Measurements from ENCODE around the gene NCR1.

DNA sequence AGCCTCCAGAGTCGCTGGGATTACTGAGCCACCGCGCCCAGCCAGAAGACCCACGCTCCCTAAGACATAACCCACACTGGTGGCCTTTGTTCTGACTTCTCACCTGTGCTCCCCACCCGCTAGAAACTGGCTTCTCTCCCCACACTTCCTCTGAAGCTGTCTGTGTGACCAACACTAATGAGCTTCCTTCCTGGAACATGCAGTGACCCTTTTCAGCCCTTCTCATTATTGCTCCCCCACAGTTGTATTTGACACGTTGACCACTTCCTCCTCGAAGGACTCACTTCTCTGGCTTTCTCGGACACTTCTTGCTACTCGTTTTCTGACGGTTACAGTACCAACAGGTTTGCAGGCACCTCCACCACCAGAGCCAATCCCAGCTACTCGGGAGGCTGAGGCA is 10.9 kb downstream of the NCR1 start:
- TF ChIP-seq ARNTL (CRISPR knock-in tag; IDR thresholded peaks at IDR 0.05; ENCODE audit: borderline replicate concordance, low read depth) (no peak), ZNF70 (CRISPR knock-in tag; IDR thresholded peaks at IDR 0.05) (no peak), CSDC2 (CRISPR knock-in tag; IDR thresholded peaks at IDR 0.05) (no peak)
- TF ChIP-seq, protein P1, sequence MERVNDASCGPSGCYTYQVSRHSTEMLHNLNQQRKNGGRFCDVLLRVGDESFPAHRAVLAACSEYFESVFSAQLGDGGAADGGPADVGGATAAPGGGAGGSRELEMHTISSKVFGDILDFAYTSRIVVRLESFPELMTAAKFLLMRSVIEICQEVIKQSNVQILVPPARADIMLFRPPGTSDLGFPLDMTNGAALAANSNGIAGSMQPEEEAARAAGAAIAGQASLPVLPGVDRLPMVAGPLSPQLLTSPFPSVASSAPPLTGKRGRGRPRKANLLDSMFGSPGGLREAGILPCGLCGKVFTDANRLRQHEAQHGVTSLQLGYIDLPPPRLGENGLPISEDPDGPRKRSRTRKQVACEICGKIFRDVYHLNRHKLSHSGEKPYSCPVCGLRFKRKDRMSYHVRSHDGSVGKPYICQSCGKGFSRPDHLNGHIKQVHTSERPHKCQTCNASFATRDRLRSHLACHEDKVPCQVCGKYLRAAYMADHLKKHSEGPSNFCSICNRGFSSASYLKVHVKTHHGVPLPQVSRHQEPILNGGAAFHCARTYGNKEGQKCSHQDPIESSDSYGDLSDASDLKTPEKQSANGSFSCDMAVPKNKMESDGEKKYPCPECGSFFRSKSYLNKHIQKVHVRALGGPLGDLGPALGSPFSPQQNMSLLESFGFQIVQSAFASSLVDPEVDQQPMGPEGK (CRISPR knock-in tag; IDR thresholded peaks at IDR 0.05; ENCODE audit: borderline replicate concordance): no peak

Data from SK-N-SH treated with all-trans-retinoic acid at 6 μM for 48 hours (cell line).